GM23248 (cell line): ENCODE measurements around the gene STRA6.

Source experiments
- EZH2 ChIP-seq: fragments of 200-600 bp; sonication (generic); IDR thresholded peaks from 2 replicates; pipeline ENCODE4 v1.6.1; 2018; ENCODE audit warnings: antibody characterized with exemption, mild to moderate bottlenecking; ENCODE audit not compliant: insufficient read depth, poor library complexity, severe bottlenecking
- EZH2phosphoT487 ChIP-seq: fragments of 200-600 bp; sonication (generic); IDR thresholded peaks from 2 replicates; pipeline ENCODE4 v1.6.1; 2018; ENCODE audit warnings: antibody characterized with exemption, moderate library complexity, mild to moderate bottlenecking, low read depth; ENCODE audit not compliant: insufficient read depth

- TF ChIP-seq EZH2phosphoT487, result no peak
- TF ChIP-seq EZH2, result no peak
Measured at GRCh38 chr15:74216949-74217348, 14.4 kb upstream of the STRA6 start.
